Gastrocnemius medialis (tissue), 4 donors: ENCODE measurements around the gene CAMK4. TPM values are rescaled to one million over a fixed set of nuclear protein-coding genes. Genes with fewer than 3 reads are reported as not detected.

Experiments
- ATAC-seq, 2 donors: fragments of 150-250 bp; one replicate each; pipeline ENCODE4 v1.9.1; 2016
- DNase-seq, 2 donors: peaks; one replicate each; pipeline ENCODE4 v3.0.0-alpha.2; 2019
- H3K27ac ChIP-seq, 4 donors: fragments of 200-600 bp; sonication (generic); 1 replicate in 1 of 4; 2 replicates in 3 of 4; pipeline ENCODE4 v1.5.1; 2016 to 2018; ENCODE audit warnings: mild to moderate bottlenecking in 2 of 4, moderate library complexity in 1 of 4
- H3K27me3 ChIP-seq, 3 donors: fragments of 200-600 bp; sonication (generic) in 2 of 3; 1 replicate in 1 of 3; 2 replicates in 2 of 3; pipeline versions ENCODE4 v1.5.1 to v1.6.0; 2016 to 2019; ENCODE audit warnings: mild to moderate bottlenecking in 1 of 3, moderate library complexity in 1 of 3
- H3K36me3 ChIP-seq, 2 donors: fragments of 200-600 bp; sonication (generic) in 1 of 2; one replicate each; pipeline ENCODE4 v1.5.1; 2017 to 2018
- H3K4me1 ChIP-seq, 2 donors: fragments of 200-600 bp; sonication (generic) in 1 of 2; one replicate each; pipeline ENCODE4 v1.5.1; 2016 to 2017; ENCODE audit warnings: mild to moderate bottlenecking in 2 of 2
- H3K4me3 ChIP-seq, 4 donors: fragments of 200-600 bp; sonication (generic) in 3 of 4; 1 replicate in 1 of 4; 2 replicates in 3 of 4; pipeline ENCODE4 v1.5.1; 2016 to 2019; ENCODE audit warnings: mild to moderate bottlenecking in 2 of 4
- H3K9me3 ChIP-seq, 3 donors: fragments of 200-600 bp; sonication (generic) in 2 of 3; 1 replicate in 1 of 3; 2 replicates in 2 of 3; pipeline ENCODE4 v1.5.1; 2016 to 2019
- POLR2A ChIP-seq, 2 donors: fragments of 450-650 bp; IDR thresholded peaks; one replicate each; pipeline ENCODE4 v1.6.1; 2017; ENCODE audit warnings: antibody characterized with exemption in 2 of 2, mild to moderate bottlenecking in 2 of 2, moderate library complexity in 2 of 2
- in situ Hi-C, 4 donors: fragments of 200-750 bp; cut with MboI; loops; one replicate each; pipeline versions ENCODE4 v1.15.0 to v1.8.0; 2017; ENCODE audit warnings: low sequenced_read_pairs in 4 of 4
- intact Hi-C: fragments of 100-400 bp; cut with DNase I; formaldehyde crosslinking; loops from one replicate; pipeline ENCODE4 v1.15.1; 2023; ENCODE audit warnings: low total_unique reads
- total RNA-seq, 4 donors: library from RNA; depleted of rRNA; stranded (reverse); fragments of >200 nt; gene quantifications; one replicate each; pipeline versions ENCODE4 v1.1.0 to v1.2.3, GENCODE V29; 2016
- TF ChIP-seq, protein P1 (sequence below), 5 experiments: fragments of 450-650 bp in 3 of 5; fragments of 200-600 bp in 2 of 5; sonication (generic) in 2 of 5; IDR thresholded peaks in 4 of 5; conservative IDR thresholded peaks in 1 of 5; 1 replicate in 4 of 5; 2 replicates in 1 of 5; pipeline ENCODE4 v1.5.1; 2016 to 2019; ENCODE audit warnings: antibody characterized with exemption in 5 of 5, mild to moderate bottlenecking in 3 of 5, moderate library complexity in 3 of 5

Gene CAMK4
- total RNA-seq, 4 donors from 2014 or later, result 0.27 to 1.0 (median 0.72) TPM

GRCh38 chr5:111439473-111440075, 215.4 kb downstream of the CAMK4 start:
- Histone ChIP-seq H3K4me1 (no peaks in the 10 kb centered on the region), H3K9me3 (no peaks in the 10 kb centered on the region), H3K27me3 (no peaks in the 10 kb centered on the region), H3K36me3 (no peaks in the 10 kb centered on the region), H3K27ac (no peak overlapping the region), H3K4me3 (no peak overlapping the region)
- TF ChIP-seq POLR2A (IDR thresholded peaks at IDR 0.05), result no peak
- TF ChIP-seq, protein P1, sequence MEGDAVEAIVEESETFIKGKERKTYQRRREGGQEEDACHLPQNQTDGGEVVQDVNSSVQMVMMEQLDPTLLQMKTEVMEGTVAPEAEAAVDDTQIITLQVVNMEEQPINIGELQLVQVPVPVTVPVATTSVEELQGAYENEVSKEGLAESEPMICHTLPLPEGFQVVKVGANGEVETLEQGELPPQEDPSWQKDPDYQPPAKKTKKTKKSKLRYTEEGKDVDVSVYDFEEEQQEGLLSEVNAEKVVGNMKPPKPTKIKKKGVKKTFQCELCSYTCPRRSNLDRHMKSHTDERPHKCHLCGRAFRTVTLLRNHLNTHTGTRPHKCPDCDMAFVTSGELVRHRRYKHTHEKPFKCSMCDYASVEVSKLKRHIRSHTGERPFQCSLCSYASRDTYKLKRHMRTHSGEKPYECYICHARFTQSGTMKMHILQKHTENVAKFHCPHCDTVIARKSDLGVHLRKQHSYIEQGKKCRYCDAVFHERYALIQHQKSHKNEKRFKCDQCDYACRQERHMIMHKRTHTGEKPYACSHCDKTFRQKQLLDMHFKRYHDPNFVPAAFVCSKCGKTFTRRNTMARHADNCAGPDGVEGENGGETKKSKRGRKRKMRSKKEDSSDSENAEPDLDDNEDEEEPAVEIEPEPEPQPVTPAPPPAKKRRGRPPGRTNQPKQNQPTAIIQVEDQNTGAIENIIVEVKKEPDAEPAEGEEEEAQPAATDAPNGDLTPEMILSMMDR (IDR thresholded peaks at IDR 0.05 in 4 of 5, conservative IDR thresholded peaks at IDR 0.05 in 1 of 5), result no peak
- DNase-seq (no peak), ATAC-seq (no peak)
- in situ Hi-C loops, result no loop called here
- intact Hi-C loops, result no loop called here

- H3K27ac ChIP-seq, result no peak overlapping the region
- H3K36me3 ChIP-seq, result no peaks in the 10 kb centered on the region
- DNase-seq, result no peak
- H3K27me3 ChIP-seq, result no peaks in the 10 kb centered on the region
- no peak for ATAC-seq
- no peak overlapping the region for H3K4me3 ChIP-seq
- TF ChIP-seq, protein P1 (IDR thresholded peaks at IDR 0.05 in 4 of 5, conservative IDR thresholded peaks at IDR 0.05 in 1 of 5), result no peak
- TF ChIP-seq POLR2A (IDR thresholded peaks at IDR 0.05), result no peak
- no peaks in the 10 kb centered on the region for H3K9me3 ChIP-seq
- no peaks in the 10 kb centered on the region for H3K4me1 ChIP-seq
- intact Hi-C loops (no loop called here), in situ Hi-C loops (no loop called here)
Measured at GRCh38 chr5:111447099-111447498, 222.9 kb downstream of the CAMK4 start.

DNA sequence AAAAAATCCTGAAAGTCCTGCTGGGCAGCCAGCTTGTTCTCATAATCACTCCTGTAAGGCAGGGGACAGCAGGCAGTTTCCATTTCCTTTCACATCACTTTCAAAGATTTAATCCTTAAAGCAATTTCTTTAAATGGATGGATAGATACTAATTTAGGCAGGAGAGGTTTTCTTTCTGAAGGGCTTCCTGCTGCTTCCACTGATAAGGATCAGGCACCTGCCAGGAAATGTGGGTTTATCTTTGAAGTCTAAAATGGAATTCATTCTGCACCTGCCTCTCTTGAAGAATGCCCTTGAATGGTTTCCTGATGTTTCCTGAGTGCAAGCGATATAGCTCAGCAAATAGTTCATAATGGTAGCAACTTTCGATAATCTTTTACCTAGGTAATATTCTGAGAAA, 223.6 kb downstream of the CAMK4 start:
- no peak for DNase-seq
- ATAC-seq, result no peak
- Histone ChIP-seq H3K9me3 (no peaks in the 10 kb centered on the region), H3K4me3 (no peak overlapping the region), H3K27me3 (no peaks in the 10 kb centered on the region), H3K36me3 (no peaks in the 10 kb centered on the region), H3K4me1 (no peaks in the 10 kb centered on the region), H3K27ac (no peak overlapping the region)
- intact Hi-C loops, result no loop called here
- TF ChIP-seq POLR2A (IDR thresholded peaks at IDR 0.05), result no peak
- TF ChIP-seq, protein P1 (IDR thresholded peaks at IDR 0.05 in 4 of 5, conservative IDR thresholded peaks at IDR 0.05 in 1 of 5), result no peak
- in situ Hi-C loops, result no loop called here

DNA sequence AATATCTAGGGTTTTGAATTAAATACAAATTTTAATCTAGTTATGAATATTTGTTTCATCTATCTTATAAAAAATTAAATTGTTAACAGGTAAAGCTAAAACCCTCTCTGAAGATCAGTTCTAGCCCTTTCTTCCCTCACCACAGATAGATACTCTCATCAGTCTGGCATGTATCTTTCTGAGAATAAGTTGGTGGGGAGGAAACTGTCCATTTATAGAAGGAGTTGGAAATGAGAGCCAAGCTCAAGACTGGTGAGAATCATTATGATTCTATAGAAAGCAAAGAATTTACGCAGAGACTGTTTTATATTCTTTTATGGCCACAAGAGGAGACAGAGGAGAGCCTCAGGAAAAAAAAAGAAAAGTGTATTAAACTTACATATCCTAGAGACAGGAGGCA, 229.1 kb downstream of the CAMK4 start:
- ATAC-seq (no peak), DNase-seq (no peak)
- H3K9me3 ChIP-seq, result no peaks in the 10 kb centered on the region
- no peaks in the 10 kb centered on the region for H3K27me3 ChIP-seq
- H3K36me3 ChIP-seq, result no peaks in the 10 kb centered on the region
- no peak overlapping the region for H3K27ac ChIP-seq
- in situ Hi-C loops (no loop called here), intact Hi-C loops (no loop called here)
- H3K4me3 ChIP-seq, result no peak overlapping the region
- TF ChIP-seq, protein P1 (IDR thresholded peaks at IDR 0.05 in 4 of 5, conservative IDR thresholded peaks at IDR 0.05 in 1 of 5), result no peak
- TF ChIP-seq POLR2A (IDR thresholded peaks at IDR 0.05), result no peak
- no peaks in the 10 kb centered on the region for H3K4me1 ChIP-seq

DNA sequence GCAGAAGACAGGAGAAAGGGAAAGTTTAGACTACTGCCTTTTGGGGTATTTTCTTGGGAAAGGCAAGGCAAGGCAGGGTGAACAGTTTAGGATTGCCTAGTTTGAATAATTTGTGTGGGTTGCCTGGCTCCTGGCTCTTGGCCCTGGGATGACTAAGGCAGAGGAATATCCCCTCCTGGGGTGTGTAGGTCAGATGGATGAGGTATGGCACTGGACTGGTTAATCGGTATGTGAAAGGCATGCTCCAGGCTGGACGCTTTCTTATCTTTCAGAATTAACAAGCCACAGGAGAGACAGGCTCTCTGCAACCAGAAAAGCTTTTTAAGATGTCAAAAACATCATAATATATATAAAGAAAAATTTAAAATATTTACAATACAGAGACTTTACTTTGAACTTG, 229.6 kb downstream of the CAMK4 start:
- H3K4me1 ChIP-seq, result no peaks in the 10 kb centered on the region
- H3K4me3 ChIP-seq, result no peak overlapping the region
- no peak for TF ChIP-seq POLR2A (IDR thresholded peaks at IDR 0.05)
- TF ChIP-seq, protein P1 (IDR thresholded peaks at IDR 0.05 in 4 of 5, conservative IDR thresholded peaks at IDR 0.05 in 1 of 5), result no peak
- H3K27me3 ChIP-seq, result no peaks in the 10 kb centered on the region
- in situ Hi-C loops (no loop called here), intact Hi-C loops (no loop called here)
- no peaks in the 10 kb centered on the region for H3K36me3 ChIP-seq
- ATAC-seq, result no peak
- no peaks in the 10 kb centered on the region for H3K9me3 ChIP-seq
- no peak overlapping the region for H3K27ac ChIP-seq
- no peak for DNase-seq
